ENCODE results near the gene SPDYC. TPM values are rescaled to one million over a fixed set of nuclear protein-coding genes. Genes with fewer than 3 reads are reported as not detected.
A peak's percentile ranks its signal among the peaks of the same experiment; 100 is the strongest.

The SPDYC gene
- total RNA-seq, 1 experiment from 2014 or later = 1.2 TPM

DNA sequence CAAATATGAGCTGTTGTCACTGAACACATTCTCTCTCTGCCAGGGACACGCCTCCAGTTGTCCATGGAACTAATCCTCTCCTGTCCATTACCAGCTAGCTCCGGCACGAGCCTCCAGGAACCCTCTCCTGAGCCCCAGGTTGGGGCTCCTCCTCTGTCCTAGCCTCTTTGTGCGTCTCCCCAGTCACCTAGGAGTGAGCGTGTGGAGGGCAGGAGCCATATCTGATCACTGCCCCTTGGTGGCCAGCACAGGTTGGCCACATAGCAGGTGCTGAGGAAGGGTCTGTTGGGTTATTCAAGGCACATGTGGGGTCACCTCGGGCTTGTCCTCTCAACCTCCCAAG is 38.2 kb upstream of the SPDYC start:
- no peaks in the 10 kb centered on the region for H4K20me1 ChIP-seq (ENCODE audit: insufficient read depth)
- H3K9me3 ChIP-seq (ENCODE audit: control insufficient read depth in 1 of 2, insufficient read depth in 1 of 2, low read depth in 1 of 2, low read length in 2 of 2) = no peaks in the 10 kb centered on the region
- TF ChIP-seq ELF1 (IDR thresholded peaks at IDR 0.05; ENCODE audit: borderline replicate concordance, low read depth) (no peak), CBX3 (IDR thresholded peaks at IDR 0.05; ENCODE audit: low read depth) (no peak)
- no peak overlapping the region for H3K9ac ChIP-seq (ENCODE audit: low read length)
- no peaks in the 10 kb centered on the region for H3K9me2 ChIP-seq (ENCODE audit: insufficient read depth)
- peaks cover 21 to 44% of the 10 kb centered on the region in 2 experiments; a peak in 3 of 4 replicates for H3K36me3 ChIP-seq (ENCODE audit: control insufficient read depth in 1 of 2, insufficient read depth in 2 of 2, low read length in 2 of 2)
- H3K4me3 ChIP-seq (replicated peaks in 1 of 2; ENCODE audit: low read depth in 1 of 2, low read length in 2 of 2) = no peak overlapping the region
- BruUV-seq (replicated peaks) = no TSS peak
- H3K79me2 ChIP-seq (ENCODE audit: insufficient read depth, low read length) = peaks cover 27% of the 10 kb centered on the region
- H3K27me3 ChIP-seq (ENCODE audit: insufficient read depth, low read length) = no peaks in the 10 kb centered on the region
- H3K4me1 ChIP-seq (ENCODE audit: control insufficient read depth in 1 of 2, insufficient read depth in 2 of 2, low read length in 2 of 2) = peaks cover 9 to 28% of the 10 kb centered on the region in 2 experiments; a peak in 3 of 4 replicates
- no peak overlapping the region for H3K4me2 ChIP-seq (ENCODE audit: low read length)
- intact Hi-C loops (cut with micrococcal nuclease) = no loop called here
- ChIA-PET POLR2A (interaction anchor here (2.1 kb wide), 1 partner anchor 10 kb away, joined by 12 read pairs; the partner anchor contains the start of genes FAU and MRPL49), CTCF (no interaction called here), RAD21 (ENCODE audit: low non-redundant PET in 1 of 2, low total read pairs in 2 of 2, uncharacterized antibody in 2 of 2, unreplicated experiment in 2 of 2) (no interaction called here)
- no peak for DNase-seq (ENCODE audit: low read depth, low spot score)
- no peak overlapping the region for H2AFZ ChIP-seq (ENCODE audit: low read depth, low read length, poor library complexity, severe bottlenecking)
- no peak overlapping the region for H3K27ac ChIP-seq (ENCODE audit: low read depth, low read length)
- no peak for ATAC-seq

DNA sequence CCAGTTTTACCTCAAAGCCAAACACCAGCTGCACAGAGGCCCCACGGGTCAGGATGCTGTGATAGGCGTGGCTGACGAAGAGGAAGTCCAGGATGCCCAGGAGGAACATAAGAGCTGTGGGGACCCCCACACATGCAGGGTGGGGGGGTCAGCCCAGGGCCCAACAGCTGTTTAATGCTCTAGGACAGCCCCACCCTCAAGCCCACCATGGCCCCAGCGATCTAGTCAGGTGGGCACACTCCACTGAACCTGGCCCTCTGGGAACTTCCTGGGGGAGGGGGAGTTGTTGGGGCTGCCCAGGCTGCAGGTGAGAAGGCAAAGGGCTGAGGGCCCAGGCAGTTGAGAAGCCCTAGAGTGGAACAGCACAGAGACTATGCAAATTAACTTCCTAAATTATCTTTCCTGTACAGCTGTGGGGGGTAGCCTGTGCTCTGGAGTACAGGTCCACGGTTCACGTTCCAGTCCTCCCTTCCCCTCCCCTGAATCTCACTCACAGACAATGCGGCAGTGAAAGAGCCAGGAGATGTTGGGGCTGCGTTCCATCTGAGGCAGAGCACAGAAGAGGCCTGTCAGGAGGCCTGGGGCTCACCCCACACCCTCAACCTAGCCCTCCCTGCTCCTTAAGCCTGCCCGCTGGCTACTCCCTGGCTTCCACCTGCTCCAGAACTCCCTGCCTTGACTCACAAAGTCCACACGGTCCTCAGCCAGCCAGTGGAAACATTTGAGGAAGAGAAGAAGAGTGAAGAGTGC is 37.6 kb upstream of the SPDYC start:
- Histone ChIP-seq H3K79me2 (ENCODE audit: insufficient read depth, low read length) (peaks cover 27% of the 10 kb centered on the region), H3K27me3 (ENCODE audit: insufficient read depth, low read length) (no peaks in the 10 kb centered on the region), H3K9me2 (ENCODE audit: insufficient read depth) (no peaks in the 10 kb centered on the region), H3K4me2 (ENCODE audit: low read length) (peak overlapping the region; percentile 95), H3K9ac (ENCODE audit: low read length) (0 out of 2 replicates have a peak overlapping the region, but pooled peaks have one; percentile 89), H4K20me1 (ENCODE audit: insufficient read depth) (no peaks in the 10 kb centered on the region), H3K4me3 (replicated peaks in 1 of 2; ENCODE audit: low read depth in 1 of 2, low read length in 2 of 2) (peak overlapping the region; percentile 81 to 98), H3K27ac (ENCODE audit: low read depth, low read length) (peak overlapping the region; percentile 42), H3K4me1 (ENCODE audit: control insufficient read depth in 1 of 2, insufficient read depth in 2 of 2, low read length in 2 of 2) (peaks cover 9 to 28% of the 10 kb centered on the region in 2 experiments; a peak in 3 of 4 replicates), H3K9me3 (ENCODE audit: control insufficient read depth in 1 of 2, insufficient read depth in 1 of 2, low read depth in 1 of 2, low read length in 2 of 2) (no peaks in the 10 kb centered on the region), H3K36me3 (ENCODE audit: control insufficient read depth in 1 of 2, insufficient read depth in 2 of 2, low read length in 2 of 2) (peaks cover 16 to 39% of the 10 kb centered on the region in 2 experiments; a peak in 3 of 4 replicates), H2AFZ (ENCODE audit: low read depth, low read length, poor library complexity, severe bottlenecking) (no peak overlapping the region)
- ChIA-PET RAD21 (ENCODE audit: low non-redundant PET in 1 of 2, low total read pairs in 2 of 2, uncharacterized antibody in 2 of 2, unreplicated experiment in 2 of 2) (no interaction called here), CTCF (no interaction called here), POLR2A (interaction anchor here (2.1 to 4.1 kb wide), 2 partner anchors 10 to 11 kb away, joined by 12 to 52 read pairs; partner anchors contain the start of genes FAU and MRPL49)
- ATAC-seq (no peak), DNase-seq (ENCODE audit: low read depth, low spot score) (no peak)
- TF ChIP-seq ELF1 (IDR thresholded peaks at IDR 0.05; ENCODE audit: borderline replicate concordance, low read depth) (no peak), YY1 (IDR thresholded peaks at IDR 0.05; ENCODE audit: extremely low read depth, insufficient replicate concordance, low read depth, low read length) (no peak), EGR1 (IDR thresholded peaks at IDR 0.05; ENCODE audit: low read depth) (no peak), ZBTB33 (IDR thresholded peaks at IDR 0.05; ENCODE audit: extremely low read depth, insufficient replicate concordance, low read length) (no peak), RAD21 (IDR thresholded peaks at IDR 0.05; ENCODE audit: low read depth) (no peak), ATF3 (IDR thresholded peaks at IDR 0.05) (no peak), POLR2AphosphoS5 (IDR thresholded peaks at IDR 0.05; ENCODE audit: low read depth, low read length) (no peak), EZH2phosphoT487 (IDR thresholded peaks at IDR 0.05; ENCODE audit: borderline replicate concordance) (no peak), CBX3 (IDR thresholded peaks at IDR 0.05; ENCODE audit: low read depth) (no peak)
- TF ChIP-seq, protein P1, sequence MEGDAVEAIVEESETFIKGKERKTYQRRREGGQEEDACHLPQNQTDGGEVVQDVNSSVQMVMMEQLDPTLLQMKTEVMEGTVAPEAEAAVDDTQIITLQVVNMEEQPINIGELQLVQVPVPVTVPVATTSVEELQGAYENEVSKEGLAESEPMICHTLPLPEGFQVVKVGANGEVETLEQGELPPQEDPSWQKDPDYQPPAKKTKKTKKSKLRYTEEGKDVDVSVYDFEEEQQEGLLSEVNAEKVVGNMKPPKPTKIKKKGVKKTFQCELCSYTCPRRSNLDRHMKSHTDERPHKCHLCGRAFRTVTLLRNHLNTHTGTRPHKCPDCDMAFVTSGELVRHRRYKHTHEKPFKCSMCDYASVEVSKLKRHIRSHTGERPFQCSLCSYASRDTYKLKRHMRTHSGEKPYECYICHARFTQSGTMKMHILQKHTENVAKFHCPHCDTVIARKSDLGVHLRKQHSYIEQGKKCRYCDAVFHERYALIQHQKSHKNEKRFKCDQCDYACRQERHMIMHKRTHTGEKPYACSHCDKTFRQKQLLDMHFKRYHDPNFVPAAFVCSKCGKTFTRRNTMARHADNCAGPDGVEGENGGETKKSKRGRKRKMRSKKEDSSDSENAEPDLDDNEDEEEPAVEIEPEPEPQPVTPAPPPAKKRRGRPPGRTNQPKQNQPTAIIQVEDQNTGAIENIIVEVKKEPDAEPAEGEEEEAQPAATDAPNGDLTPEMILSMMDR (IDR thresholded peaks at IDR 0.05 in 2 of 3, conservative IDR thresholded peaks at IDR 0.05 in 1 of 3; ENCODE audit: borderline replicate concordance in 1 of 3, insufficient read depth in 1 of 3, low read depth in 2 of 3, low read length in 2 of 3) = no peak
- BruUV-seq (replicated peaks) = no TSS peak
- intact Hi-C loops (cut with micrococcal nuclease) = no loop called here

Measured in HCT116 (cell line).